Peyer's patch (tissue), 4 donors: ENCODE data around the gene COL8A1.

ENCODE experiments used
- POLR2A ChIP-seq, 2 donors: fragments of 450-650 bp; IDR thresholded peaks; one replicate each; pipeline ENCODE4 v1.5.1; 2017; ENCODE audit warnings: antibody characterized with exemption in 2 of 2, mild to moderate bottlenecking in 2 of 2, moderate library complexity in 2 of 2
- TF ChIP-seq, protein P1 (sequence below), 6 experiments: fragments of 450-650 bp in 4 of 6; fragments of 200-600 bp in 2 of 6; sonication (generic) in 1 of 6; IDR thresholded peaks; one replicate each; pipeline ENCODE4 v1.5.1; 2017 to 2019; ENCODE audit warnings: antibody characterized with exemption in 6 of 6, mild to moderate bottlenecking in 3 of 6, moderate library complexity in 1 of 6

DNA sequence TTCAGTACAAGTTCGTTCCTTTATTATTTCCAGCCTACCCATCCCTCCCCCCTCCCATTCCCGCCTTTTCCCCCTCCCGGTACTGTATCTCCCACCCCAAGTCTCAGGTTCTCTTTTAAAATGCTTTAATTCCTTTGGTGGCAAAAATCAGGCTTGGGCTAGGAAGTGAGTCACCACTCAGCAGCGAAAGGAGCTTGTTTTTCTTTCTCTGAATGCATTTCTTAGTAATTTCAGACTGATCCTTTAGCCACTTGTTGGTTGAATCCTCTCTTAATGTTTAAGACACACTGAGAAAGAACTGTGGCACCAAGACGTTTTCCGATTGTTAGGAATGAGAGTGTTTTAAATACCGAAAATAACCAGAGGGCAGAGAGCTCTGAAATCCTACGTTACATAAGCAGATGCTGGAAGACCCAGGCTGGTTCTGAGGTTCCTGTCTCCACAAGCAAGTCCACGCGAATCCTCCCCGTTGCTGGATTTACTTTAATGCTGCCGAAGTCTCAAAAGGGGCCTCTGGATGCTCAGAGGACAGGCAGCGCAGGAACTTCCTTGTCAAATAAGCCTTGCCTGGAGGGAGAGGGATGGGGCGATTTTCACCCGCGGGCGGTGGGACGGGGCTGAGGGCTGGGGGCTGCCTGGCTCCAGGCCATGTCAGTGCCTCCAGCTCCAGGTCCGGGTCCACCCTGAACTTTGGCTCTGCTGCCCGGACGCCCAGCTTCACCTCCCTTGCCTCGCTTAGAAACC is 854 bp upstream of the COL8A1 start:
- no peak for TF ChIP-seq POLR2A (IDR thresholded peaks at IDR 0.05)
- TF ChIP-seq, protein P1, sequence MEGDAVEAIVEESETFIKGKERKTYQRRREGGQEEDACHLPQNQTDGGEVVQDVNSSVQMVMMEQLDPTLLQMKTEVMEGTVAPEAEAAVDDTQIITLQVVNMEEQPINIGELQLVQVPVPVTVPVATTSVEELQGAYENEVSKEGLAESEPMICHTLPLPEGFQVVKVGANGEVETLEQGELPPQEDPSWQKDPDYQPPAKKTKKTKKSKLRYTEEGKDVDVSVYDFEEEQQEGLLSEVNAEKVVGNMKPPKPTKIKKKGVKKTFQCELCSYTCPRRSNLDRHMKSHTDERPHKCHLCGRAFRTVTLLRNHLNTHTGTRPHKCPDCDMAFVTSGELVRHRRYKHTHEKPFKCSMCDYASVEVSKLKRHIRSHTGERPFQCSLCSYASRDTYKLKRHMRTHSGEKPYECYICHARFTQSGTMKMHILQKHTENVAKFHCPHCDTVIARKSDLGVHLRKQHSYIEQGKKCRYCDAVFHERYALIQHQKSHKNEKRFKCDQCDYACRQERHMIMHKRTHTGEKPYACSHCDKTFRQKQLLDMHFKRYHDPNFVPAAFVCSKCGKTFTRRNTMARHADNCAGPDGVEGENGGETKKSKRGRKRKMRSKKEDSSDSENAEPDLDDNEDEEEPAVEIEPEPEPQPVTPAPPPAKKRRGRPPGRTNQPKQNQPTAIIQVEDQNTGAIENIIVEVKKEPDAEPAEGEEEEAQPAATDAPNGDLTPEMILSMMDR (IDR thresholded peaks at IDR 0.05) = no peak
